ENCODE data around the gene PUS7L. TPM values are rescaled to one million over a fixed set of nuclear protein-coding genes. Genes with fewer than 3 reads are reported as not detected.
A peak's percentile ranks its signal among the peaks of the same experiment; 100 is the strongest.

Gene PUS7L, protein sequence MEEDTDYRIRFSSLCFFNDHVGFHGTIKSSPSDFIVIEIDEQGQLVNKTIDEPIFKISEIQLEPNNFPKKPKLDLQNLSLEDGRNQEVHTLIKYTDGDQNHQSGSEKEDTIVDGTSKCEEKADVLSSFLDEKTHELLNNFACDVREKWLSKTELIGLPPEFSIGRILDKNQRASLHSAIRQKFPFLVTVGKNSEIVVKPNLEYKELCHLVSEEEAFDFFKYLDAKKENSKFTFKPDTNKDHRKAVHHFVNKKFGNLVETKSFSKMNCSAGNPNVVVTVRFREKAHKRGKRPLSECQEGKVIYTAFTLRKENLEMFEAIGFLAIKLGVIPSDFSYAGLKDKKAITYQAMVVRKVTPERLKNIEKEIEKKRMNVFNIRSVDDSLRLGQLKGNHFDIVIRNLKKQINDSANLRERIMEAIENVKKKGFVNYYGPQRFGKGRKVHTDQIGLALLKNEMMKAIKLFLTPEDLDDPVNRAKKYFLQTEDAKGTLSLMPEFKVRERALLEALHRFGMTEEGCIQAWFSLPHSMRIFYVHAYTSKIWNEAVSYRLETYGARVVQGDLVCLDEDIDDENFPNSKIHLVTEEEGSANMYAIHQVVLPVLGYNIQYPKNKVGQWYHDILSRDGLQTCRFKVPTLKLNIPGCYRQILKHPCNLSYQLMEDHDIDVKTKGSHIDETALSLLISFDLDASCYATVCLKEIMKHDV
- 13.0 TPM for total RNA-seq

DNA sequence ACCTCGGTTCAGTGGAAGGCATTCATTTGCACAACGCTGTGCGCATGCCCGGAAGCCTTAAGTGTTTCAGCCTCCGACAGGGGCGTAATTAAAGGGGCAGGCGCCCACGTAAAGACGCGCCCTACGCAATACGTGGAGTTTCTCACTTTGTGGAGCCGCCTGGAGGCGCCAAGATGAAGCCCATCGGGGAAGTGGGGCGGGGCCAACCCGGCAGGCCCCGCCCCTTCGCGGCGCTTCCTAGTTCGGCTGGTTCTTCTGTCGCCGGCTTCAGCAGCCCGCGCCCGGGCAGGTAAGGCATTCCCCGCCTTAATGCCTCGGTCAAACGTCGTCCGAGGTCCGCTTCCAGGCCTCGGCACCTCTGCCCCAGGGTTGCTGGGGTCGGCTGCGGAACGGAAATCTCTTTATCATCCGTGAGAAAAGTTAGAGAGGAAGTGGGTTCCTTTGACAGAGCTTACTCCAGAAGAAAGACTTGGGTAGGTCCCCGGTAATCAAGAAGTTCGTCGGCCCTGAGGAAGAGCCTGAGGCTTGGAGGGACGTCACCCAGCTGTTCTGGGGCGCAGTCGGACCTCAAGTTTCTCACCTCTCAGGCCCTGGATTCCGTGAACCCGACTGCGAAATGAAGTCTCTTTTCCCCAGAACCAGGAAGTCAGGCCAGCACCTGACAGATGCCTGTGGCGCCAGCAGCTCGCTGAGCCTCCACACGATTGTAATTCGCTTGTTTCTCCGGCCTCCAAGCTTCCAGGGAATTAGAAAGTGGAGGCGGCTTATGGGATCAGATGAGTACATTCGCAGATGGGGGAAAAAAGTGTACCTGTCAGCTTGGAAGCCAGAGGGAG, at the start of gene PUS7L, which contains the start of gene IRAK4:
Gene PUS7L (minus strand): TSS at position 63 of the 836 bp plus-strand sequence. CDS start 3,545 bp downstream, outside the sequence.
Gene IRAK4 (plus strand): TSS at position 224 of the 836 bp plus-strand sequence. CDS start 9,161 bp downstream, outside the sequence.
- intact Hi-C loops (cut with DNase I) = no loop called here
- no peaks in the 10 kb centered on the region for H3K9me3 ChIP-seq
- H3K27ac ChIP-seq = peak within 1 kb of the TSS; percentile 66
- peak within 1 kb of the TSS; percentile 57 to 90 for H3K4me3 ChIP-seq
- H3K36me3 ChIP-seq = peaks cover 0 to 9% of the 10 kb centered on the region in 2 donors
- no peaks in the 10 kb centered on the region for H3K27me3 ChIP-seq
- DNase-seq (ENCODE audit: extremely low spot score in 2 of 2) = peak in 1 of 2 donors; percentile 96
- peak in 1 of 2 donors; percentile 48 for TF ChIP-seq POLR2A (IDR thresholded peaks at IDR 0.05)
- TF ChIP-seq POLR2AphosphoS5 (IDR thresholded peaks at IDR 0.05; ENCODE audit: insufficient read depth in 1 of 2, low read depth in 1 of 2) = peak; percentile 76 to 81
- TF ChIP-seq CTCF (IDR thresholded peaks at IDR 0.05) = peak in 1 of 3 experiments; percentile 36
- H3K4me1 ChIP-seq = peaks cover 28% of the 10 kb centered on the region

GRCh38 chr12:43807386-43807785, 48.8 kb upstream of the PUS7L start:
- intact Hi-C loops (cut with DNase I) = no loop called here
- peak overlapping the region; percentile 89 for H3K27ac ChIP-seq

GRCh38 chr12:43806737-43807072, 48.1 kb upstream of the PUS7L start:
- DNase-seq (ENCODE audit: extremely low spot score in 2 of 2) = no peak
- H3K27ac ChIP-seq = peak overlapping the region; percentile 89
- no peak for TF ChIP-seq POLR2AphosphoS5 (IDR thresholded peaks at IDR 0.05; ENCODE audit: insufficient read depth in 1 of 2, low read depth in 1 of 2)
- no peak for TF ChIP-seq CTCF (IDR thresholded peaks at IDR 0.05)
- no peak for TF ChIP-seq POLR2A (IDR thresholded peaks at IDR 0.05)
- peak overlapping the region; percentile 86 to 96 for H3K4me3 ChIP-seq
- intact Hi-C loops (cut with DNase I) = no loop called here
- no peaks in the 10 kb centered on the region for H3K27me3 ChIP-seq
- no peaks in the 10 kb centered on the region for H3K9me3 ChIP-seq
- H3K36me3 ChIP-seq = no peaks in the 10 kb centered on the region
- H3K4me1 ChIP-seq = peaks cover 29% of the 10 kb centered on the region

More at GRCh38 chr12:43807386-43807785, 48.8 kb upstream of the PUS7L start:
- TF ChIP-seq POLR2AphosphoS5 (IDR thresholded peaks at IDR 0.05; ENCODE audit: insufficient read depth in 1 of 2, low read depth in 1 of 2) = peak in 1 of 2 donors; percentile 48
- no peak for TF ChIP-seq CTCF (IDR thresholded peaks at IDR 0.05)
- H3K4me3 ChIP-seq = no peak overlapping the region
- no peaks in the 10 kb centered on the region for H3K27me3 ChIP-seq
- H3K36me3 ChIP-seq = no peaks in the 10 kb centered on the region
- H3K4me1 ChIP-seq = peaks cover 29% of the 10 kb centered on the region
- no peaks in the 10 kb centered on the region for H3K9me3 ChIP-seq
- no peak for DNase-seq (ENCODE audit: extremely low spot score in 2 of 2)

GRCh38 chr12:43805860-43806736, 47.5 kb upstream of the PUS7L start, which contains the start of gene TWF1:
Gene TWF1, minus strand, starts transcription at chr12:43806317. Its CDS starts 72 bp downstream, at chr12:43806245.
- intact Hi-C loops (cut with DNase I) = no loop called here
- Histone ChIP-seq H3K4me1 (peaks cover 29% of the 10 kb centered on the region), H3K4me3 (peak within 1 kb of the TSS; percentile 86 to 96), H3K27ac (peak within 1 kb of the TSS; percentile 89), H3K9me3 (no peaks in the 10 kb centered on the region), H3K36me3 (no peaks in the 10 kb centered on the region), H3K27me3 (no peaks in the 10 kb centered on the region)
- DNase-seq (ENCODE audit: extremely low spot score in 2 of 2) = no peak
- TF ChIP-seq CTCF (IDR thresholded peaks at IDR 0.05) (peak in 2 of 3 experiments; percentile 17 to 20), POLR2AphosphoS5 (IDR thresholded peaks at IDR 0.05; ENCODE audit: insufficient read depth in 1 of 2, low read depth in 1 of 2) (peak in 1 of 2 donors; percentile 64), POLR2A (IDR thresholded peaks at IDR 0.05) (peak in 1 of 2 donors; percentile 43)
